ENCODE data around the gene NLRP2B.
"Not testable (repeated sequence)": the region's sequence is repeated elsewhere in the genome, so short reads cannot be mapped to it uniquely, and the experiment has no call there.

Gene NLRP2B

GRCh38 chrX:57680160-57680559 lies at the start of gene NLRP2B:
TSS of gene NLRP2B (minus strand) at chrX:57680260.
- DNase-seq: no peak

- not testable (repeated sequence) for DNase-seq
These were observed 45.9 kb upstream of the NLRP2B start for GRCh38 chrX:57725995-57726394.

DNA sequence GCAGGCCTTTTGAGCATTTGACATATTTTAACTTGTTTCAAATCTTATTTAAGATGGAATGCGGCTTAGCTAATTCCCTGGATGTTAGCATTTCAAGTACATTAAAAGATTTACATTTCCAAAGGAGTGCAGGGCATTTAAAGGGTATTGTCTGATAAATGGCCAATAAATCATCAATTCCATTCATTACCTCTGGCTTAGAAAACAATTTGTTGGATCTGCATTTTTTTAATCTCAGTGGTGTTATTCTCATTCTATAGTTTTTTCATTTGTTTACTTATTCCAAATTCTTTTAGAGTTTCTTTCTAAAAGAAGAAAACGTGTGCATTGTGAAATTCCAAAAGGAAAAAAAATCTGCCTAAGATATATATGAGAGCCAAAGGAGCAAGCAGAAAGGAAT lies 1.3 kb upstream of the NLRP2B start:
- no peak for DNase-seq

GRCh38 chrX:57678686-57679428 lies 1.2 kb downstream of the NLRP2B start:
- no peak for DNase-seq

- no peak for DNase-seq
These were observed 2.8 kb downstream of the NLRP2B start for GRCh38 chrX:57677132-57677858.

GRCh38 chrX:57675320-57675719 lies 4.7 kb downstream of the NLRP2B start:
- no peak for DNase-seq

DNA sequence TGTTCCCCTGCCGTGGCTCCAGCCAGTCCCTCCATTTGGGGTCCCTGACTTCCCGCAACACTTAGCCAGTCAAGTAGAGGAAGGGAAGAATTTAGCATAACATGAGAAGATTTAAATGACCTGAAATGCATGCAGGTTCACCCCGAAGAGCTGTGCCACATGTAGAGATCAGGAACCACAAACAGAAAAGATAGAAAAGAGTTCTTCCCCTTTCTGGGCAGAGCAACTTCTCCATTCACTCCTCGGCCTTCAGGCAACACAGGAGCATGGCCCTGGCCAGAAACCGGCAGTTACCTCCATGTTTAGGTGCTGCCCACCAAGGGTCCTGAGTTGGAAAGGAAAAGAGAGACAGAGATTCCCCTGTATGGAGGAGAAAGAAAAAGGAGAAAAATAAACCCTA lies 5.2 kb downstream of the NLRP2B start:
- no peak for DNase-seq

- DNase-seq: no peak
These were observed 10.1 kb downstream of the NLRP2B start for GRCh38 chrX:57669961-57670360.

GRCh38 chrX:57667010-57667409 lies 13.1 kb downstream of the NLRP2B start:
- no peak for DNase-seq

GRCh38 chrX:57655065-57655464 lies 25.0 kb downstream of the NLRP2B start:
- DNase-seq: no peak

DNA sequence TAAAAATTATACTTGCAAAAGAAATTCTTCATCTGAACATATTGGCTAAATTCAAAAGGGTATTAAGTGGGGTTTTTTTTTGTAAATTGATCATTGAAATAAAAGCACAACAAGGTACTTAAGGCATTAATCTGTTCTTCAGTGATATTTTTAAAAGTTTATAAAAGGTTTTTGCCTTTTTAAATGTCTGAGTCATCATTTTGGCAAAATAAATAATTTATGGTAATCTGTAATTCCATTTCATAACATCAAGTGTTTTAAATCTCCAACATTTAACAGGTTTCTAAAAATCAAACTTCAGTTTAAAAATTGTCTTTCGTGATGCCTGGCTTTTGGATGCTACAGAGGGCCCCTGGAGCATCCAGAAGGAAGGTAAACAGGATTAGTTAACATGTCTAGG lies 27.4 kb downstream of the NLRP2B start:
- no peak for DNase-seq

GRCh38 chrX:57651169-57651919 lies 28.7 kb downstream of the NLRP2B start:
- DNase-seq: no peak

DNA sequence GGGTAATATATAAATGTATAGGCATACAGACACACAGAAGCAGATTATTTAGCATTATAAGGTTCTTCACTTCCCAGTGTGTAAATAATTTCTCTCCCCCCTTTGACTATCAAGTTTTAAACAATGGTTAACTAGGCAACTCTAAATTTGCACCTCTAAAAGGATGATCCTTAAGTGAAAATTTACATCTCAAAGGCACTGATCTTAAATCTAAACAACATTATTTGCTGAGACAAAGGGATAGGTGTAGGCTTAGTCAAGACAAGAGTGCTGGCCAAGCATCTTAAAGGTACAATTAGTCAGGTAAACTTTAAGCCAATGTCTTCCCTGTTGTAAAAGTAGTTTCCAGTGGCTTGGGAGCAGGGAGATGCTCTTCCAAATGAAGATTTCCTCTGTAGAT lies 33.0 kb downstream of the NLRP2B start:
- no peak for DNase-seq

DNA sequence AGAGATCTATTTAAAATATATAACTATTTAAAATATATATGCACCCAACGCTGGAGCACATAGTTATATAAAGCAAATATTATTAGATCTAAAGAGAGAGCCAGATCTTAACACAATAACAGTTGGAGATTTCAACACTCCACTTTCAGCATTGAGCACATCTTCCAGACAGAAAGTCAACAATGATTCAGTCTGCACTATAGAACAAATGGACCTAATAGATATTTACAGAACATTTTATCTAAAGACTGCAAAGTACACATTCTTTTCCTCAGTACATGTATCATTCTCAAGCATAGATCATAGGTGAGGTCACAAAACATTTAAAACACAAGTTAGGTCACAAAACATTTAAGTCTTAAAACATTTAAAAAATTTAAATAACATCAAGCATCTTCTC lies 36.4 kb downstream of the NLRP2B start:
- no peak for DNase-seq

- no peak for DNase-seq
These were observed 38.7 kb downstream of the NLRP2B start for GRCh38 chrX:57641338-57641737.

DNA sequence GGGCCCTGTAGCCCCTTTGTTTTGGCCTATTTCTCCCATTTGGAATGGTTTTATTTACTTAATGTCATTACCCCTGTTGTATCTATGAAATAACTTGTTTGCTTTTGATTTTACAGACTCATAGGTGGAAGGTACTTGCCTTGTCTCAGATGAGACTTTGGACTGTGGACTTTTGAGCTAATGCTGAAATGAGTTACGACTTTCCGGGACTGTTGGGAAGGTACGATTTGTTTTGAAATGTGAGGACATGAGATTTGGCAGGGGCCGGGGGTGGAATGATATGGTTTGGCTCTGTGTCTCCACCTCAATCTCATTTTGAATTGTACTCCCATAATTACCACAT lies 39.4 kb downstream of the NLRP2B start:
- no peak for DNase-seq

GRCh38 chrX:57629438-57629837 lies 50.6 kb downstream of the NLRP2B start:
- DNase-seq: not testable (repeated sequence)
